ENCODE measurements around the gene AOAH.

The AOAH gene, protein sequence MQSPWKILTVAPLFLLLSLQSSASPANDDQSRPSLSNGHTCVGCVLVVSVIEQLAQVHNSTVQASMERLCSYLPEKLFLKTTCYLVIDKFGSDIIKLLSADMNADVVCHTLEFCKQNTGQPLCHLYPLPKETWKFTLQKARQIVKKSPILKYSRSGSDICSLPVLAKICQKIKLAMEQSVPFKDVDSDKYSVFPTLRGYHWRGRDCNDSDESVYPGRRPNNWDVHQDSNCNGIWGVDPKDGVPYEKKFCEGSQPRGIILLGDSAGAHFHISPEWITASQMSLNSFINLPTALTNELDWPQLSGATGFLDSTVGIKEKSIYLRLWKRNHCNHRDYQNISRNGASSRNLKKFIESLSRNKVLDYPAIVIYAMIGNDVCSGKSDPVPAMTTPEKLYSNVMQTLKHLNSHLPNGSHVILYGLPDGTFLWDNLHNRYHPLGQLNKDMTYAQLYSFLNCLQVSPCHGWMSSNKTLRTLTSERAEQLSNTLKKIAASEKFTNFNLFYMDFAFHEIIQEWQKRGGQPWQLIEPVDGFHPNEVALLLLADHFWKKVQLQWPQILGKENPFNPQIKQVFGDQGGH

DNA sequence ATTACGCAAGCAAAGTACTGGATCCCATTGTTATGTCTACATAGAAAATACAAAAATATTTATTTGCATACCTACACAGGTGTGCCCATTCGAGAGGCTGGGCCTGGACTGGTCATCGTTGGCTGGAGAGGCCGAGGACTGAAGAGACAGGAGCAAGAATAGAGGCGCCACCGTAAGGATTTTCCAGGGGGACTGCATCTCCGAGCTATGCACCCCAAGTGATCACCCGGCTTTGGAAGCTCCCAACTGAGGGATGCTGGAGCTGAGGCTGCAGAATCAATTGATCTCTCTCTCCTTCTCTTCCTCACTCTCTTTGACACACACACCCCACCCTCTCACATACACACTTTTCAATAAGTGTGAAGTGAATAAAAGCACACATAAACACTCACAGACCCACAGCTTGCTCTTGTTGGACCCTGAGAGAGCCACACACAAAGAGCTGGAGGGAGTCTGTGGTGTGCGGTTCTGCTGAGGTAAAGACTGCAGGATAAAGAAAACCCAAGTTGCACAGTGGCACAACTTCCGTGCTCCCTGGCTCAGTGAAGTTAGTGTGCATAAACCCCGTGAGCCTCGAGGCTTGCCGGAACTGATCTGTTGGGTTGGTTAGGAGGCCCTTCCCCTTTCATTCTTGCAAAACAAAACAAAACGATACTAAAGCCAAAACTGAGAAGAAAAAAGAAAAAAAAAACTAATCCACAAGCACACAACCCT, at the start of gene AOAH:
Gene AOAH (minus strand): TSS at position 544 of the 714 bp plus-strand sequence. CDS start 346 bp downstream, at position 198.
- peak; percentile 43 to 55 for DNase-seq

DNA sequence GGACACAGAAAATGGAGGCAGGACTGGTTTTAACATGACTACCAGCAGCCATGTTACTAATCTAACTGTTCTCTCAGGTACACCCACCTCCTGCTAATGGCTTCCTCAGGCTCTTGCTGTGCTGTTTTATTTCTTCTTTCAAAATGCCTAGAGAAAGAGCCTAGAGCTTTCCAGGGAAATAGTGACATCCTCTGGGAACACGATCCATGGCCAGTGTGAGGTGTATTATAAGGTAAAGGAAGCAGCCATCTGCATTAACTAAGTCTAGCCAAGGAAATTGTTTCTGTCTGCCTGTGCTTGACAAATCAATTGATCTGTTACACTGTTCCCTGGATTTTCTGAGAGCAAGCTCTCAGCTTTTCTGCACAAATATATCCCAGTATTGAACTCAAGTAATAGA, 42.2 kb upstream of the AOAH start:
- no peak for DNase-seq

DNA sequence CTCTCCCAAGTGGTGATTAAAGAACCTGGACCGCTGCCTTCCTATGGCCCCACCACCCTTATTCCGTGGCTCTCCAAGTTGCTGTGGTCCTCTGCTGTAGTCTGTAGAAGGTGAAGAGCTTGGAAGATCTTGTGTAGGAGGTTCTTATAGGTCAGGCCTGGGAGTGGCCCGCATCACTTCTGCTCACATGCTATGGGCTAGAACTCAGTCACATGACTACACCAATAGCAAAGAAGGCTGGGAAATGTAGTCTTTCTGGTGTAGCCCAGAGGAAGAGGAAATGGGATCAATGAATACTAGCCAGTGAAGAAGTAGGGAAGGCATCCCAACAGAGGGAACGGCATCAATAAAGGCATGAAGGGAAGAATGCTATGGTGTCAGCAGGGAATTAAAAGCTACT, 41.3 kb upstream of the AOAH start:
- DNase-seq = no peak

DNA sequence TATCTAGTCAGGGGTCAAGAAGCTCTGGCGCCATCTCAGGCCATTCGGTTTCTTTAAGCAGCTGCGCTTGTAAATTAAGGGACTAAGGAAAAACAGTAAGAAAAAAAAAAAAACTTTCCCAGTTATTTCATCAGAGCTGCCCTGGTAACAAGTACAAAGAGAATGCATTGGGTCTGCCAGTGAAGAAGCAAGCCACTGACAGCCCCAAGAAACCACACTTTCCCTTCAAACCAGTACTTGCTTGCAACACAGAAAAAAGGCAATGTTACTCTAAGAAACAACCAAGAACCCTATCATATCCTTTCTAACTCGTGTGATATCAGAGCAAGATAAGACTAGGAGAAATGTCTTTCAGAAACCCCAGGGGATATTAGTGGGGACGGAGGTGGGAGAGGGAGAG, 40.6 kb upstream of the AOAH start:
- DNase-seq = no peak

DNA sequence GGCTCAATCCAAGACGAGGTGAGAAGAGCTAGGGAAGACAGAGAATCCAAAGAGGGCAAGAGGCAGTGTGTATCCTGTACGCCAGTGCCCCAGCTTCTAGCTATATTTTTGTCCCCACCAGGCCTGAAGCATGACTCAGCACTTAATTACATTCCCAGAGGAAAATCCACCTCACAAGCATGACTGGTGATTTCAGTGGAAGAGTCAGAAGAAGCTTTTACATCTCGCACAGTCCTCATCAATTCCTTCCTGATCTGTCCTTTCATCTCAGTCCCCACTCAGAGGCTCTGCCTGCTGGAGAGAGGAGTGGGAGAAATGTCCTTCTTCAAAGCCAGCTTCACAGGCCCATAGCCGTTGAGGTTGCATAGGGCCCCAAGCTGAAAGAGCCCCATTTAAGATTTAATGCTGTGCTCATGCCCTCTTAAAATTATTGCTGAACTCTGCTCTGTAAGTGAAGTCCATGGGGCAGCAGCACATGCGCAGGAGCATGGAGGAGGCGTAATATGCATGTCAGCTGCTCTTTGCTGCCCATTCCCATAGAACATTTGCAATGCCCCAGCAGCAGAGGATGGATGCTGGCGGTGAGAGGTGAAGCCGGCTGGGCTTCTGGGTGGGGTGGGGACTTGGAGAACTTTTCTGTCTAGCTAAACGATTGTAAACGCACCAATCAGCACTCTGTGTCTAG, 39.0 kb upstream of the AOAH start:
- no peak for DNase-seq

DNA sequence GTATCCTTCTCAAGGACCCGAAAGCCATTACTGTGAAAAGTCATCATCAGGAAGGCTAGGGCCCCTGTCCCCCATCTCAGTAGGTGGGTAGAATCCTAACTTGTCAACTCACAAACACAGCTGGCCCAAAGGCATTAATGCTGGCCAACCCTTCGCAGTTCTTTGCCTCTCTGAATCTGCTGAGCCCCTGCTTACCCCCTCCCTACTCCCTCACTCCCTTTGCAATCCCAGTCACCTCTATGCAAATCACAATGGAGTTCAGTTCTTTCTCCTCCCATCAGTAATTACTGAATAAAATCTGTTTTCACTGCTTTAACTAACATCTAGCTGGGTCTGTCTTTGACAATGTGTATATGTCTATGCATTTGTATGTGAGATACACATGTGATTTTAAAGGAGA, 38.1 kb upstream of the AOAH start:
- no peak for DNase-seq

DNA sequence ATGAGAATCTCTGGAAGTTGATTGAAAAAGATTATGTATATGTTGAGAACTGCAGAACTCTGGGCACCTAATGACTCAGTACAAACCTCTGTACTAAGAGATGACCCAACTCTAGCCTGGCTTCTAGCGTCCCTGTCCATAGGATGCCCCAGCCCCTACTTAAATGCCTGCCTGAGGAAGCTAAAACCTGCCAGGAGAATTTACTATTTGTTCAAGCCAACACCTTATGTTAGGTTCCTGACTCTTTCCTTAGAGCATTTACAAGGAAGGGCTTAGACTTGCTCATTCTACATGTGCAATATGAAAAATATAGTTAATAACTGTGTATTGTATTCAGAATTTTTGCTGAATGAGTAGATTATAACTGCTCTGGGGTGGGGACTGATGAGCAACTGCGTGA, 37.5 kb upstream of the AOAH start:
- no peak for DNase-seq

DNA sequence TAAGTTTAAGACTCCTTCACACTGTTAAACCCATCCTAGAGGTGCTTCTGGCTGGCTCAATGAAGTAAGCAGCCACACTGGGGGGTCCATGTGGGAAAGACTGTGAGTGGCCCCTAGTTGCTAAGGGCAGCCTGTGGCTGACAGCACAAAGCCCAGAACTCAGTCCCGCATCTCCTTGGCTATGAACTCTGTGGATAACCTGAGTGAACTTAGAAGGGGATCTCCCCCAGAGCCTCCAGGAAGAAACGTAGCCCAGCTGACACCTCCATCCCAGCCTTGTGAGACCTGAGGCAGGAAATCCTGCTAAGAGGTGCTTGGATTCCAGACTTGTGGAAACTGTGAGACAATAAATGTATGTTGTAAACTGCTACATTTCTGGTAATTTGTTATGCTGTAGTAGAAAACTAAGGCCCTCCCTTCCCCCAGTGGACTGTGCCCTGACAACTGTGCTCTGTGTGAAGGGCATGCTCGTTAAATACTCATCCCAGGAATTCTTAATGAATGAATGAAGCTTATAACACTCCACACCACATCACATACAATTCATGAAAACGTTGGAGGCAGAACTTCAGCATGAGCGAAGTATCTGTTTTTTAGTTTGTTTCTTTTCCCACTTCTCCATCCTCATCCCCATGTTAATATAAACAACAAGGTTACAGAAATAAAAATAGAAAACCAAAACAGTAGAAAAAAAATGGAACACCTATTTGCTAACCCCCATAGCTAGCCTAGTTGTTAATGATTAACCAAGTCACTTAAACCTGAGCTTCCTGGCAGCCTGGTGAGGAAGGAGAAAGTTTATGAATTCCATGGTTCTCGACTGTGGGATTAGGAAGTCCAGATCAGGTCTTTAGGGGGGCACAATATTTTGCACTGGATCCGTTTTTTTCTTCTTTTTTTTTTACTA, 36.8 kb upstream of the AOAH start:
- DNase-seq = no peak

DNA sequence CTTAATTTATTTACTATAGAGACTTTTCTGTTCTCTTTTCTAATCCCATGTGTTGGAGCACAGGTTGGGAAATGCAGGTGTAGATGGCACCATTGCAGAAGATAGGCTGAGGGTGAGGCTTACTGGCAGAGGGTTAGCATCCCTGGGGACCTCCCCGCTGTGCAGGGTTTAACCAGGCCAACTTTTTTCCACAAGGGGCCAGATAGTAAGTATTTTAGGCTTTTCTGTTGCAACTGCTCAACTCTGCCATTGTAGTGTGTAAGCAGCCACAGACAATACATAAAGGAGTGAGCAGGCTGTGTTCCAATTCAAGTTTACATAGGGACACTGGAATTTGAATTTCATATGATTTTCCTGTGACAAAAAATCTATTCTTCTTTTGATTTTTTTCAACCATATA, 34.6 kb upstream of the AOAH start:
- no peak for DNase-seq

DNA sequence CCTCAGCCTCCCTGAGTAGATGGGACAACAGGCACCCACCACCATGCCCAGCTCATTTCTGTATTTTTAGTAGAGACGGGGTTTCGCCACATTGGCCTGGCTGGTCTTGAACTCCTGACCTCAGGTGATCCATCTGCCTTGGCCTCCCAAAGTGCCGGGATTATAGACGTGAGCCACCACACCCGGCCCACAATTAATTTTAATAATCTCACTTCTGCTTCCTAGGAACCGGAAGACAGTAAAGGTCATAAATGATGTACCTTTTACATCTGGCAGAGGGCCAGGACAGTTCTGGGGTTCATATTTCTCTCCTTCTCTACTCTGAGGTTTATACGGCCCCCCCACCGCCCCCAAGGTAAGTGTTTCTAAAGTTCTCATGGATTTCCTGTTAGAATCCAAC, 31.2 kb upstream of the AOAH start:
- DNase-seq = no peak

DNA sequence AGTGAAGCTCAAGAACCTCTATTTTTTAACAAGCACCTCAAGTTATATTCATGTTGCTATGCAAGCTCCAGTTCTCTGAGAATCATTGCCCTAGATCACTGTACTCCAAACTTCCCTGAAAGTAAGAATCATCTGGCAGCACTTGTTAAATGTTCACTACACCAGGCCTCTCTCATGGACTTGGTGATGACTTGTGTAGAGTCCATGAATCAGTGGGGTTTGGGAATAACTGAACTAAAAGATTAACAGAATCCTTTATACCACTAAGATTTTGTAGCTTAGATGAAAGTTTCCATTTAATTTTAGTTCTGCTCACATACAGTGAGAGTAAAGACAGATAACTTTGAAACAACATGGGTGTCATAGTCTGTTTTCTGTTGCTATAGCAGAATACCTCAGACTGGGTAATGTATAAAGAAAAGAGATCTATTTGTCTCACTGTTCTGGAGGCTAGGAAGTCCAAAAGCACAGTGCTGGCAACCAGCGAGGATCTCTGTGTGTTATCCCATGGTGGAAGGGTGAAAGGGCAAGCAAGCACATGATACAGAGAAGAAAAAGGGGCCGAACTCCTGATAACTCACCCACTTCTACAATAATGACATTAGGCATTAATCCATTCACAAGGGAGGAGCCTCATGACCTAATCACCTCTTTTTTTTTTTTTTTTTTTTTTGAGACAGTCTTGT, 27.9 kb upstream of the AOAH start:
- DNase-seq = no peak

DNA sequence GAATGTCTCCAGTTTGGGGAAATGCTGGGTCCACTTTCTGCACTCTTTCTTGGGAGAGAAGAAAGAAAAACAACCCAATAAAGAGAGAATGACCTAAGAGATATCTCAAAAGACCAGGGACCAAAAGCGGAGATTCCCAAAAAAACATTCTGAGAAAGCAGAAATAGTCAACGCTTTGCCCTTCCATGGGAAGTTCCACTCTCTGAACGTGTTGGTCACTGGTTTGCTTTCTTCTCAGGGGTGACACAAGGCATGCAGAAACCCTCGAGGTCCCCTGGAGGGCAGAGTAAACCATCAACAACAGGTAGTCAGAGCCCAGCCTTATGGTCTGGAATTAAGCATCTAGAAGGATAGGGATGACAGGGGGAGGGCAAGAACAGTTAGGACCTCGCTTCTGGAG, 26.2 kb upstream of the AOAH start:
- DNase-seq = no peak

DNA sequence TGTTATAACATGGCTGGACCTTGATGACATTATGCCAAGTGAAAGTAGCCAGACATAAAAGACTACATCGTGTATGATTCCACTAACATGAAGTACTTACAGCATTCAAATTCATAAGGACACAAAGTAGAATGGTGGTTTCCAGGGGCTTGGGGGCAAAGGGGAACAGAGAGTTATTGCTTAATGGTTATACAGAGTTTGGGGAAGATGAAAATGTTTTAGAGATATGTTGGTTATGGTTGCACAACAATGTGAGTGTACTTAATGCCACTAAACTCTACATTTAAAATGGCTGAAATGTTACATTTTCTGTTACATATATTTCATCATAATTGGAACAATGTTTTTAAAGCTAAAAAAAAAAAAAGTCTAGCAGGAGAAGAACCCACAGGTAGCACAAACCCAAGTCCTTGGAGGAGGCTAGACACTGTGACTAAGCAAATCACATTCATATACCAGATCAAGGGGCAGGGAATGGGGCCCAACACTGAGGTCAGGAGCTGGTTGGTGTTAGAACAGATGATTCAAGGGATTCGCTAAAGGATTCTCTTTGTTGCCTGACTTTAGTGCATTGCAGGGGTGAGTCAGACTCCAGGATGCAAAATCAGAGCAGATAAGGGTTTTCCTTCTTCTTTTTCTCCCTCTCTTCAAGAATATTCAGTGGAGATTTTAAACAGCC, 25.1 kb upstream of the AOAH start:
- DNase-seq = no peak

DNA sequence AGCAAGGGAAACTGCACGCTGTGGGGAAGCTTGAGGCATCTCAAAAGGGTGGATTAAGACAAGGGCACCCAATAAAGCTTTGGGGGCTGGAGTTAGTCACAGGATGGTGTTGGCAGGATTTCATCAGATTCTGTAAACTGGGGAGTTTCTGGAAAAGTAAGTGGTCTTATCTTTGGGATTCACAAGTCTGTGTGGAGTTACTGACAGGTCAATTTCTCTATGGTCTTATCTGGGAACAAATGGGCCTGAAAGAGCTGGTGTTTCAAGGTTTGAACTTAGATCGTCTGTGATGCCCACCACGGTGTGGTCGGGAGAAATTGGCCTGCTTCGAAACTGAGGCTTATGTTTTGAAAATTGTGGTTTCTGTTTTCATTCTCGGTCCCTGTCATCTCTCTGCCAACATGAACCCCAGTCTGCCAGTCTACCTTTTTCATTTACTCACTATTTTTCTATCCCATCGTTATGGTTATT, 23.8 kb upstream of the AOAH start:
- DNase-seq = no peak

DNA sequence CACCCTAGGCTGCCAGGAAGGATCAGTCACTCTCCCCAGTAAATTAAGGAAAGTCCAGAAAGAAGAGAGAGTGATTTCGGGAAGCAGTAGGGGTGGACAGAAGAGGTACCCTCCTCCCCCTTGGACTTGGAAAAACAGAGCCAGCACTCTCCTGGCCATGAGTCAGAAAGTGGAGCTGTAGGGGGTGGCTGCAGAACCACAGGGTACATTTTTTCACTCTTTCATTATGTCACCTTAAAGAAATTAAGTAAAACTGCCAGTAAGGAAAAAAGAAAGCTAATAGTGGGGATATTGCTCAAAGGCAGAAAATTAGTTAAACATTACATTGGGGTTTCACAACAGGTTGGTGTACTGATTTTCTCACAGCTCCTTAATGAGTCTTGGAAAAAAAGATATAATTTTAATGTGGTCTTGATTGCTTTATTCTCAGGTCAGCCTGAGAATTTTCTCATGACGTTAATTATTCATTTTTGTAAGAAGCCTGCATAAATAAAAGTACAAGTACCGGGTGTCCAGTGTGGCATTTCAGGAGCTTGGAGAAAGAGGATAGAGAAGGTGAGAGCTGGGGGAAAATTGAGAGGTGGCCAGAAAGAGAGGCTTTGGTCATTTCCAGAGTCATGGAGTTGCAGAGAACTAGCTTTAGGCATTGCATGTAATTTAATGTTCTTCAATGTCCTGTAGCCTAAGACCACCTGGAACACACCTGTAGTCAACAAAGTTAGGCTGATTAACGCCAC, 23.2 kb upstream of the AOAH start:
- DNase-seq = no peak

DNA sequence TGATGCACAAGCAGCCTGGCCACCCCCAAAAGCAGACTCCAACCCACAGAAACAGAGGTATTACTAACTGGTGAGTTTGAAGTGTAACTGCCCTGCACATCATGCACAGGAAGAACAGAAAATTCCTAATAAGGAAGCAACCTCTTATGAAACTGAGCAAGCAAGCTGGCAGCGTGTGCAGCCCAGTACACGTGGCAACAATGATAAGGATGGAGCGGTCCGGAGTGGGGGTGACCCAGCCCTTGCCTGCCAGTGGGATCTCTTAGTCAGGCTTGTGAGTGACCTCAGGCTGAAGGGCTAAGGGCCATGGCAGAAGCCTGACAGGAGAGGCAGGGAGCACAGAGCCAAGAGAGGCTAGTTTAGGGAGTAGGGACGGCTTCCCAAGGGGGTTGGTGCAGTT, 22.1 kb upstream of the AOAH start:
- DNase-seq = no peak

DNA sequence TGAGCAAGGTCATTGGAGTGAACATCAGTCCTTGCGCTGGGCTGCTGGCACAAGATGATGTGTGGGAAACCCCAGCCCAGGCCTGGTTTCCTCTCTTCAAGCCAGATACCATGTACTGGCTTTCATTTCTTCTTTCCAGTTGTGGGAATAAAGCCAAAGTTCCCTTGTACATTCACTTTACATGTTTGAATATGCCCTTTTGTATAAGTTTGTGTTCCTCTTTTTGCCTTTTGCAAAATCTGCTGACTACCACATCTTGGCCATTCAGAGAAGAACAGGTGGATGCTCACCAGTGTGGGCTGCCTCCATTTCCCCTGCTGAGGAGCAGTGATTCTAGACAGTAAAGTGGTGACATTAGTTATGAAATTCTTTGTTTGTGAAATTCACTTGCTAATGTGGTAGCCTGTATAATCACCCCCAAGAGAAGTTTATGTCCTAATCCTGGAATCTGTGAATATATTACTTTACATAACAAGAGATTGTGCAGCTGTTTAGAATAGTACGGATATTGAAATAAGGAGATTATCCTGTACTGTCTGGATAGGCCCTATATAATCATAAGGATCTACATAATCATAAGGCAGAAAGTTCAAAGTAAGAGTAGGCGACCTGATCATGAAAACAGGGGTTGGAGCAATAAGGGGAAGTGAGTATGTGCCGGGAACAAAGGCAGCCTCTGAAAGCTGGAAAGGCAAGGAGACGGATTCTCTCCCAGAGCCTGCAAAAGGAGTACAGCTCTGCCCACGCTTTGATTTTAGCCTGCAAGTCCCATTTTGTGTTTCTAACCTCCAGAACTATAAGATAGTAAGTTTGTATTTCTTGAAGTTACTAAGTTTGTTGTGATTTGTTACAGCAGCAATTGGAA, 18.8 kb upstream of the AOAH start:
- DNase-seq = no peak

DNA sequence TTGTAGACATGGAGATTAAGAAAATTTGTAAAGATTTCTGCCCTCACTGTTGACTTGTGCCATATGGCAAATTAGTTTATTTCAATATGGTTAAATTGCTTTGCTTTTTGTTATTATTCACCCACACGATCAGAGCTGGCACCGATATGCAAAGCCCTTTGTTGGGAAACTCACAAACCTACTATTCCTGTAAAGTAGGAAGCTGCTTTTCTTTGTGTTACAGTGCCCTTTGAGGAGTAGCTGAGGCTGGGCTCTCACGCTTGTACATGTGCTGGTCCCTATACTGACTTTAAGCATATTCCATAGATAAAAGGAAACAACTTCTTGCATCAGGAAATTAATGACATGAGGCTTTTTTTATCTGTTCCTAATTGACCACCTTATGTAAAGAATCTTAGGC, 17.6 kb upstream of the AOAH start:
- DNase-seq = no peak

DNA sequence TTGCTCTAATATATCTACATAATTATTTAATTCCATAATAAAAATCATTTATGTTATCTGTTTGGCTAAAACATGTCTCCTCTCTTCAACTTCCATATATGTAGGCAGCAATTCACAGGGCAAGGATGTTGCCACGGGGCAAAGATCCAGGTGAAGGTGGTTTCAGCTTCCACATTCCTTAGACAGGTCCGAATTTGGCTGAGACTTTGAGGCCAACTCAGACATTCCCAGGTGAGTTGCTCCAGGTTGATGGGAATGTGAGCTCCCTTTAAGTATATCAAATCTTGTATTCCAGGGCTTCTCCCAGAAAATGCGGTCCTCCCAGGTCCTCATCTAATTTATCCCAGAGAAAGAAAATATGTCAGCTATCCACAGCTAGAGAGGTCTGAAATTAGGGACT, 15.1 kb upstream of the AOAH start:
- DNase-seq = no peak

DNA sequence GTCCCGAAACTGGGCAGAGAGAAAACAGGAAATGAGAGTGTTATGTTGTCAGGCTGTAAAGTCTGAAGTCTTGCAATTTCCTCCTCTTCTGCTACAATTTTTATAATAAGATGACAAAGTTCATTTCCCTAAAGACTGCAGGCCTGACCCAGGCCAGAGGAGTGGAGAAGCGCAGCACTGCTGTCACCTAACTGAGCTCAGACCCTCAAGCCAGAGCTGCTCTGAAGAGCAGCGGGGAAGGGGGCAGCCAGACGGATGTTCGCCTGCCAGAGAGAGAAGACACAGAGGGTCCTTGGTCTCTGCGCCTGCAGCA, 12.6 kb upstream of the AOAH start:
- DNase-seq = no peak
